NCI-H187 treated with DMSO at 0.1 percent for 48 hours (cell line): ENCODE measurements around the gene AGRN.
"Not testable (repeated sequence)": the region's sequence is repeated elsewhere in the genome, so short reads cannot be mapped to it uniquely, and the experiment has no call there.

ENCODE experiments used
- DNase-seq: peaks from one replicate; lab custom pipeline; 2025; lab: John Stamatoyannopoulos, UW

Gene AGRN

GRCh38 chr1:1020000-1020404 is at the start of gene AGRN:
TSS of gene AGRN (plus strand) at chr1:1020120. CDS start at chr1:1020173, 53 bp downstream.
- DNase-seq: no peak

GRCh38 chr1:970242-970972 is 49.5 kb upstream of the AGRN start:
- no peak for DNase-seq

GRCh38 chr1:970973-971730 is 48.8 kb upstream of the AGRN start:
- no peak for DNase-seq

GRCh38 chr1:971751-972506 is 48.0 kb upstream of the AGRN start:
- no peak for DNase-seq

- no peak for DNase-seq
These were observed 47.0 kb upstream of the AGRN start for GRCh38 chr1:972726-973458.

GRCh38 chr1:973459-974292 is 46.2 kb upstream of the AGRN start:
- DNase-seq: no peak

GRCh38 chr1:974293-974640 is 45.7 kb upstream of the AGRN start:
- DNase-seq: no peak

- no peak for DNase-seq
These were observed 45.1 kb upstream of the AGRN start for GRCh38 chr1:974687-975328.

GRCh38 chr1:975365-975764 is 44.6 kb upstream of the AGRN start:
- no peak for DNase-seq

GRCh38 chr1:975896-976683 is 43.8 kb upstream of the AGRN start:
- DNase-seq: no peak

GRCh38 chr1:976791-977190 is 43.1 kb upstream of the AGRN start:
- not testable (repeated sequence) for DNase-seq

GRCh38 chr1:978069-978834 is 41.7 kb upstream of the AGRN start:
- DNase-seq: no peak

GRCh38 chr1:978835-979743 is 40.8 kb upstream of the AGRN start:
- DNase-seq: no peak

GRCh38 chr1:979744-980072 is 40.2 kb upstream of the AGRN start:
- no peak for DNase-seq

- DNase-seq: no peak
These were observed 39.8 kb upstream of the AGRN start for GRCh38 chr1:980137-980571.

- no peak for DNase-seq
These were observed 39.1 kb upstream of the AGRN start for GRCh38 chr1:980602-981395.

GRCh38 chr1:981491-981954 is 38.4 kb upstream of the AGRN start:
- no peak for DNase-seq
